Endodermal cell (in vitro differentiated cells): ENCODE results near the gene PRDM2. TPM values are rescaled to one million over a fixed set of nuclear protein-coding genes. Genes with fewer than 3 reads are reported as not detected.

ENCODE experiments used
- DNase-seq: peaks from one replicate; pipeline ENCODE4 v3.0.0-alpha.2; 2017
- H3K27ac ChIP-seq: 2 replicates; pipeline ENCODE4 v1.5.1; 2013; ENCODE audit warnings: mild to moderate bottlenecking, low read depth, low read length, moderate library complexity
- H3K27me3 ChIP-seq: 2 replicates; pipeline ENCODE4 v1.6.1; 2013; ENCODE audit warnings: mild to moderate bottlenecking, low read length, moderate library complexity; ENCODE audit not compliant: insufficient read depth, control insufficient read depth, poor library complexity, severe bottlenecking
- H3K36me3 ChIP-seq: 2 replicates; pipeline ENCODE4 v1.7.0; 2013; ENCODE audit warnings: mild to moderate bottlenecking, low read length, moderate library complexity; ENCODE audit not compliant: control insufficient read depth, insufficient read depth
- H3K4me1 ChIP-seq: one replicate; pipeline ENCODE4 v1.7.0; 2013; ENCODE audit warnings: low read length; ENCODE audit not compliant: control insufficient read depth, insufficient read depth
- H3K4me3 ChIP-seq: 2 replicates; pipeline ENCODE4 v1.5.1; 2013; ENCODE audit warnings: mild to moderate bottlenecking, low read length, moderate library complexity
- H3K9ac ChIP-seq: 2 replicates; pipeline ENCODE4 v1.6.1; 2013; ENCODE audit warnings: mild to moderate bottlenecking, low read length, moderate library complexity; ENCODE audit not compliant: poor library complexity, severe bottlenecking; ENCODE audit errors: extremely low read depth
- H3K9me3 ChIP-seq: 2 replicates; pipeline ENCODE4 v1.6.1; 2013; ENCODE audit warnings: mild to moderate bottlenecking, low read length, moderate library complexity; ENCODE audit not compliant: control insufficient read depth
- H3K27ac Mint-ChIP-seq: 2 replicates; pipeline ENCODE4 v1.8.0; 2020; ENCODE audit warnings: mixed read lengths
- H3K27me3 Mint-ChIP-seq: 2 replicates; pipeline ENCODE4 v1.8.0; 2021; ENCODE audit warnings: mild to moderate bottlenecking, mixed read lengths; ENCODE audit not compliant: insufficient read depth
- H3K36me3 Mint-ChIP-seq: 2 replicates; pipeline ENCODE4 v1.8.0; 2020; ENCODE audit warnings: low read depth, mixed read lengths
- H3K4me1 Mint-ChIP-seq: 2 replicates; pipeline ENCODE4 v1.8.0; 2020; ENCODE audit warnings: mixed read lengths
- H3K4me3 Mint-ChIP-seq: 2 replicates; pipeline ENCODE4 v1.8.0; 2020; ENCODE audit warnings: mild to moderate bottlenecking, moderate library complexity, mixed read lengths
- H3K9me3 Mint-ChIP-seq: 2 replicates; pipeline ENCODE4 v1.8.0; 2020; ENCODE audit warnings: mild to moderate bottlenecking, mixed read lengths
- WGBS, 2 experiments: methylation state at CpG; one replicate each; pipeline versions ENCODE4 v1.1.5 to v1.1.7; 2013; ENCODE audit warnings: missing lambda C conversion rate in 2 of 2, mixed read lengths in 1 of 2; ENCODE audit not compliant: insufficient coverage in 1 of 2, insufficient read length in 1 of 2; 5-methylcytosine and 5-hydroxymethylcytosine counted together
- total RNA-seq, 2 donors: library from RNA; stranded (reverse); fragmentation: NEBNext Ultra II Directional in 1 of 2; extraction: Animal tissue kit (Norgen Biotek cat#: 25700) in 1 of 2; gene quantifications; 2 replicates in 1 of 2; 3 replicates in 1 of 2; pipeline ENCODE4 v1.2.1, GENCODE V29; 2021
- TF ChIP-seq, protein P1 (sequence below): fragments of 200-600 bp; sonication (generic); conservative IDR thresholded peaks from 2 replicates; pipeline ENCODE4 v1.5.0; 2021; ENCODE audit warnings: antibody characterized with exemption, mild to moderate bottlenecking

The PRDM2 gene
- total RNA-seq, 2 donors from 2014 or later, result 29.4 to 35.4 TPM

DNA sequence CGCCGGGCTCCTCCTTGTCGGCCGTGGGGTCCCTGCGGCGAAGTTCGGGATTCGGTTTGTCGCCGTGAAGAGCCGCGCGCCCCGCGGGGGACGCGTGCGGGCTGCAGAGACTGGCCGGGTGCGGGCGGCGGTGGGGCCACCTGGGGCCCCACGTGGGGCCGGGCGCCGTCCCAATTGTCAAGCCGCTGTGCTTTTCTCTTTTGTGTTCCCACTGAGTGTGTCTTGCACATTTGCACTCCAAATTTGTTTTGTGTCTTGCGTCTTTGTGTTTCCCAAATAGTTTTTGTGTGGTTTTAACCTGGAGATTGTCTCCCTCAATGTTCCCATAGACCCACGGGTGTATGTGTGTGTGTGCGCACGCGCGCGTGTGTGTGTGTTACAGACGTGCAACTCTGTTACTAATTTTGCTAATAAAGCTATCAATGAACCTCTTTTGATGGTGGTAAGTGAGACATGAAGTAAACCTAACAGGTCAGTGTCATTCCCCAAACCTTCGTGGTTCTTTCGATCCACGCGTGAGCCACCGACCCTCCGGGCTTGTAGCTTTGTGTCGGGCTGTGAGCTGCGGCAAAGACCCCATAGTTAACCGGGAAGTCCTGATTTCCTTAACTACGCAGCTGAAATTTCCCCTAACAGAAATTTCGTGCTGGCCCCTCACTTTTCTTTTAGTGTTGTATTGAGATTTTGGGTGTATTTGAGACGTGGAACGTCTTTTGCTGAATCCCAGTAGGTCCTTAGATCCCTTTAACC is 708 bp downstream of the PRDM2 start:
- H3K4me3 Mint-ChIP-seq, result peak overlapping the region; percentile 79
- H3K4me1 ChIP-seq, result no peaks in the 10 kb centered on the region
- TF ChIP-seq, protein P1, sequence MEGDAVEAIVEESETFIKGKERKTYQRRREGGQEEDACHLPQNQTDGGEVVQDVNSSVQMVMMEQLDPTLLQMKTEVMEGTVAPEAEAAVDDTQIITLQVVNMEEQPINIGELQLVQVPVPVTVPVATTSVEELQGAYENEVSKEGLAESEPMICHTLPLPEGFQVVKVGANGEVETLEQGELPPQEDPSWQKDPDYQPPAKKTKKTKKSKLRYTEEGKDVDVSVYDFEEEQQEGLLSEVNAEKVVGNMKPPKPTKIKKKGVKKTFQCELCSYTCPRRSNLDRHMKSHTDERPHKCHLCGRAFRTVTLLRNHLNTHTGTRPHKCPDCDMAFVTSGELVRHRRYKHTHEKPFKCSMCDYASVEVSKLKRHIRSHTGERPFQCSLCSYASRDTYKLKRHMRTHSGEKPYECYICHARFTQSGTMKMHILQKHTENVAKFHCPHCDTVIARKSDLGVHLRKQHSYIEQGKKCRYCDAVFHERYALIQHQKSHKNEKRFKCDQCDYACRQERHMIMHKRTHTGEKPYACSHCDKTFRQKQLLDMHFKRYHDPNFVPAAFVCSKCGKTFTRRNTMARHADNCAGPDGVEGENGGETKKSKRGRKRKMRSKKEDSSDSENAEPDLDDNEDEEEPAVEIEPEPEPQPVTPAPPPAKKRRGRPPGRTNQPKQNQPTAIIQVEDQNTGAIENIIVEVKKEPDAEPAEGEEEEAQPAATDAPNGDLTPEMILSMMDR, result no peak
- peaks cover 11% of the 10 kb centered on the region for H3K4me1 Mint-ChIP-seq
- H3K27ac ChIP-seq, result no peak overlapping the region
- H3K4me3 ChIP-seq, result peak overlapping the region; percentile 95
- peak overlapping the region; percentile 32 for H3K9ac ChIP-seq
- peaks cover 45% of the 10 kb centered on the region for H3K27me3 Mint-ChIP-seq
- H3K9me3 Mint-ChIP-seq, result peaks cover 24% of the 10 kb centered on the region
- H3K36me3 Mint-ChIP-seq, result peaks cover 10% of the 10 kb centered on the region
- H3K27me3 ChIP-seq, result peaks cover 20% of the 10 kb centered on the region
- DNase-seq, result peak; percentile 68
- H3K36me3 ChIP-seq, result no peaks in the 10 kb centered on the region
- peak overlapping the region; percentile 88 for H3K27ac Mint-ChIP-seq
- 18 to 24% methylated on average over 29 to 48 of the region's 48 CpGs for WGBS, 2 experiments
- peaks cover 18% of the 10 kb centered on the region for H3K9me3 ChIP-seq

DNA sequence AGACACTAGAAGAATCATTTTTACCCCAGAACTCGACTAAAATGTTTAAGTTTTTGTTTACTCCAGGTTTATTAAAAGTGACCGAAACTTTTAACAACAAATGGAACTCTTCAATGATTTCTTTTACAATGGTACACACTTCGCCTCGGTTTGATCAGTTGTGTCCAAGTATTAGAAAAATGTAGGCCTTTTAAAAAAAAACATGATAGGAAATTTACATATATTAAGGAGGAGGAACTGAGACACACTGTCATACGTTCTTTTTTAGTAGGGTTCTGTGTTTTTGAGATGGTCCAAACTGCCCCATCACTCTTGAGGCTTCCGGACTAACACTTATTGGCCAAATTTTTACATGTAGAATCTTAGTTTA is 1.3 kb downstream of the PRDM2 start:
- H3K4me3 Mint-ChIP-seq, result peak overlapping the region; percentile 79
- H3K4me1 ChIP-seq, result no peaks in the 10 kb centered on the region
- H3K9me3 Mint-ChIP-seq, result peaks cover 24% of the 10 kb centered on the region
- peaks cover 14% of the 10 kb centered on the region for H3K27me3 ChIP-seq
- no peaks in the 10 kb centered on the region for H3K36me3 ChIP-seq
- TF ChIP-seq, protein P1, result no peak
- peaks cover 39% of the 10 kb centered on the region for H3K27me3 Mint-ChIP-seq
- H3K27ac ChIP-seq, result no peak overlapping the region
- H3K4me3 ChIP-seq, result peak overlapping the region; percentile 95
- peaks cover 10% of the 10 kb centered on the region for H3K36me3 Mint-ChIP-seq
- H3K27ac Mint-ChIP-seq, result no peak overlapping the region
- peaks cover 18% of the 10 kb centered on the region for H3K9me3 ChIP-seq
- H3K4me1 Mint-ChIP-seq, result peaks cover 11% of the 10 kb centered on the region
- no peak for DNase-seq
- 84 to 86% methylated on average over 3 to 6 of the region's 6 CpGs for WGBS, 2 experiments
- no peak overlapping the region for H3K9ac ChIP-seq

DNA sequence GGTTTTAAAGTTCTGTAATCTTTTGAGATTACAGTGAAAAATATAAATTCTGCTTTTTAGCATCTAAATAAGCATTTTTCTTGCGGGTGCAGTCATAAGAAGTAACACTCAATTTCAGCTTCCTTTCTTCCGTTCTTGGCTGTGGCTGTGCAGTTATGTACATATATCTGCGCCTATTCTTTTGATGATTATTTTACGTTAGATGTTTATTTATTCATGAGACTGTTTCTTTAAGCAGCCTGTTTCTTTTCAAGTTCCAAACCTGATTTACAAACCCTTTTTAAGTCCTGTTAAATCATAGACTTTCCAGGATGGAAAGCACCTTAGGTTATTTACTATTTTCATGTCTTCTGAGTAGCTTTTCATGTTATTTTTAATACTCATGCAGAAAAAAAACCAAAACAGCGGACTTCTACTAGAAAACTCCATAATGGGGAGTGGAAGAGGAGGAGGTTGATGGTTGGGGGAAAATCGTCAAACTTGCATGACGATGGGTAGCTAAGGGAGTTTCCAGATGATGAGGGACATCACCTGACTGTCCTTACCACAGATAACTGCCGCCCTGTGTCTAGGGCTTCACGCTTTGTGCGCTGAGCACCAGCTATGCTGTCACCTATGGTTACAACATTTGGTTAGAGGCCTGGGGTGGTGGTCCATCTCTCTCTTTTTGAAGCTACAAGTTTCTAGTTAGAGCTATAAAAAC is 2.6 kb downstream of the PRDM2 start:
- H3K4me1 ChIP-seq, result no peaks in the 10 kb centered on the region
- no peak overlapping the region for H3K27ac ChIP-seq
- TF ChIP-seq, protein P1, result no peak
- no peak overlapping the region for H3K9ac ChIP-seq
- Mint-ChIP-seq H3K27me3 (peaks cover 35% of the 10 kb centered on the region), H3K9me3 (peaks cover 21% of the 10 kb centered on the region), H3K4me1 (peaks cover 11% of the 10 kb centered on the region), H3K36me3 (peaks cover 10% of the 10 kb centered on the region), H3K4me3 (no peak overlapping the region), H3K27ac (no peak overlapping the region)
- H3K36me3 ChIP-seq, result no peaks in the 10 kb centered on the region
- H3K27me3 ChIP-seq, result peaks cover 8% of the 10 kb centered on the region
- no peak overlapping the region for H3K4me3 ChIP-seq
- WGBS, 2 experiments, result 93 to 96% methylated on average over 3 to 10 of the region's 10 CpGs
- peaks cover 15% of the 10 kb centered on the region for H3K9me3 ChIP-seq
- DNase-seq, result no peak
